Effector CD4-positive, alpha-beta T cell (primary cell): Measurements from ENCODE around the gene DDX20.

Experiments used
- DNase-seq: peaks from one replicate; pipeline ENCODE4 v3.0.0-alpha.2; 2020
- total RNA-seq: gene quantifications from one replicate; lab custom pipeline; 2026; lab: John Stamatoyannopoulos, UW

The DDX20 gene
- total RNA-seq, result 79.0 reads per million, percentile 78 among the genes with 10 or more reads in this experiment

DNA sequence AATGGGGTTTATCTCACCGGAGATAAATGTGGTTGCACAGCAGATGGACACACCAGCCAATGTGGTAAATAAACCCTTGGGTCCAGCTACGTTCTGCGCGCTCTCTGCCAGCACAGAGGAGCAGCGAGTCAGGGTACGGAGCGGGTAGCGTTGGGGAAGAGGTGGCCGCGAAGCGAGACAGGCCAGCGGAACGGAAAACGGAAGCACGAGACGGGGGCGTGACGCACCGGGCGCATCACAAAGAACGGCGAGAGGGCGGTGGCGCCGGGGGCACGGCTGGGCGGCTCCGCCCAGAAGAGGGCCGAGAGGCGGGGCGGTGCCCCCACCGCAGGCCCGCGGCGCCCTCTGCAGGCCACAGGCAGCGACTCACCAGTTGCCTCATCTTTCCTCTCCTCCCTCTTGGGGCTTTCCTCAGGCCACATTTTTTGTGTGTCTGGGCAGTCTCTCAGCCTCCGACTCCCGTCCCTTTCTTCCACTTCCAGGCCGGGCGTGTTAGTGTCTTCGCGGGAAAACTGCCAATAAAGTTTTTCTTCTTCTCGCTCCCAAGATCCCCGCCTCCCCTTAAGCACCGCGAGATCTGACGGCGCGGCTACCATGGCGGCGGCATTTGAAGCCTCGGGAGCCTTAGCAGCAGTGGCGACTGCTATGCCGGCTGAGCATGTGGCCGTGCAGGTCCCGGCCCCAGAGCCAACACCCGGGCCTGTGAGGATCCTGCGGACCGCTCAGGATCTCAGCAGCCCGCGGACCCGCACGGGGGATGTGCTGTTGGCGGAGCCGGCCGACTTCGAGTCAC is at the start of gene DDX20:
Gene DDX20 (plus strand): TSS at position 571 of the 793 bp plus-strand sequence. CDS start 24 bp downstream, at position 595.
- peak; percentile 91 for DNase-seq

DNA sequence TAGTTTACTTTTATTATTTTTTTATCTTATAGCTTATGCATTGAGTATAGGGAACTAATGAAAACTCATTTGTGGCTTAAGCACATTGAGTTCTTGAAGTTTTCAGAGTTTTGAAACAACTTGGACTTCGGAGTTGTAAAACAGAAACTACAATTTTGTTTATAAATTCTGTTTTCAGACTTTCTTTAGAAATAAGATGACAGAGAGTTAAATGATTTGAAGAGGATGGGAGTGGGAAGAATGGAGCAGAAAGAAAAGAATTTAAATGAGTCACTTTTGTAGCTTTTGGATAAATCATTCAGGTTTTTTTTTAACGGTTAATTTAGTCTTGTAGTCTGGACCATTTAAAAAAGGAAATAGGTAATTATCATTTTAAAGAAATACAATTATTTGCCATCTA is 48.8 kb upstream of the DDX20 start:
- no peak for DNase-seq

GRCh38 chr1:111707906-111708305 is 47.8 kb upstream of the DDX20 start:
- no peak for DNase-seq

- DNase-seq, result no peak
Observed at GRCh38 chr1:111709986-111710385, 45.7 kb upstream of the DDX20 start.

DNA sequence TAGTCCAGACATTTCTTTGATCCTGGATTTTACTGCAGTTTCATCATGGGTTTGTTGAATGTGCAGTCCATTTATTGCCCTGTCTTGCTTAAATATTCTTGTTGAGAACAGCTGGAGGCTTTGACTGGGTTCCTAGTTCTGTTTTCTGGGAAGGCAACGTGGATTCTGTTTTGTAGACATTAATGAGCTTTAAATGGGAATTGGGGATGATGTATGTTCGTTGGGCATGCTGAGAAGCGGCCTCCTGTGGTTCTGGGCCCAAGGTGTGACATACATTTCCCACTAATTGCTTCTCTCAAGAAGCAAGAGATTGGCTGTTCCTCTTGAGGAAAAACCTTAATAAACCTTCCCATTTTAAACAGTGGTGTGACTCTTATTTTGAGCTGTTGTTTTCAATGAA is 39.4 kb upstream of the DDX20 start:
- DNase-seq, result no peak

- DNase-seq, result no peak
Observed at GRCh38 chr1:111717450-111717849, 38.3 kb upstream of the DDX20 start.

DNA sequence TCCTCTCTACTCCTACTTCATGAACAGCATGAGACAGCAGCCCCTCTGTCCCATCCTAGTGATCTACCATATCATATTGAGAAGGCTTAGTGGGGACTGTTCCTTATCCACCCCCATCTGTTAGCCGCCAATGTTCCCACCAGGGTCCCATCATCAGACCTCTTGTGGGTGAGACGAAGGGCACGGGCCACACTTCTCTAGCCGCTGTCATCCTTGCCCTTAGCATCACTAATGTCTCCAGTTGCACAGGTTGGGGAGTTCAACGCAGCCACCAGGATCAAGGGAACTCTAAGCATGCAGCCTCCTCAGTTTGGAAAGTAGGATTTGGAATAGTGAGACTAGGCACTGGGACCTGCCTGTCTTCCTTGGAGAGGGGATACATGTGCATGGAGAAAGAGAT is 36.6 kb upstream of the DDX20 start:
- DNase-seq, result no peak

- DNase-seq, result no peak
Observed at GRCh38 chr1:111719674-111720132, 36.0 kb upstream of the DDX20 start.

GRCh38 chr1:111720274-111720976 is 35.3 kb upstream of the DDX20 start:
- DNase-seq, result no peak

DNA sequence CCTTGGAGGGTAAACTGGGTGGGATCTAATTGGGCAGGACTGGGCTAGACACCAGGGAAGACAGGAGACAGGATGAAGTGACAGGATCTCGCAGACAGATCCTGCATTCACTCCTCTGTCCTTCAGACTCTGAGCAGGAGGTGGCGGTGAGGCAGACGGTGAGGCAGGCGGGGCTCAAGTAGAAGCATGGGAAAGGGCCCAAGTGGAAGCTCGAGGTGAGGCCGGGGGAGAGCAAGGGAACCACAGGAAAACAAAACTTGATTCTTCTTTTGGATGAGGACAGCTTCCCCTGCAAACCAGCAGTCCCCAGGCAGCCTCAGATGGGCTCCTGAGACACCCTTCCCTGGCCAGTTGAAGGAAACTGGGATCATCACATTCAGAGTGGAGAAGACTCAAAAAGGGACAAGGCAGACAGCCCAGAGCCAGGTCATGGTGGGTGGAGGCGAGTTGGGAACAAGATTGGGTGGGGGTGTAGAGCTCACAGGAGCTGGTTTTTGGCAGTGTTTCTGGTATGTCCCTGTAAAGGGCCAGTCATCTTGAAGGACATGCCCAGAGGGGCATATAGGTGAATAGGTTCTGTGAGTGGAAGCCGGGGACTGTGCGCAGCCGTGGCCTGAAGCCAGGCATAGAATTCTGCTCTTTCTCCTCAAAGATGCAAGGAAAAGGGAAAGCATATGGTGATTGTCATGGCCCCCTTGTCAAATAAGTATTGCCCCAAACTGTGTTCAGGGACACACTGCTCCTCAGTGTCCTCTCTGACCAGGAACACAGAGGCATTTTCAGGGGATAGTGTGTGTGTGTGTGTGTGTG is 34.5 kb upstream of the DDX20 start:
- DNase-seq, result no peak

DNA sequence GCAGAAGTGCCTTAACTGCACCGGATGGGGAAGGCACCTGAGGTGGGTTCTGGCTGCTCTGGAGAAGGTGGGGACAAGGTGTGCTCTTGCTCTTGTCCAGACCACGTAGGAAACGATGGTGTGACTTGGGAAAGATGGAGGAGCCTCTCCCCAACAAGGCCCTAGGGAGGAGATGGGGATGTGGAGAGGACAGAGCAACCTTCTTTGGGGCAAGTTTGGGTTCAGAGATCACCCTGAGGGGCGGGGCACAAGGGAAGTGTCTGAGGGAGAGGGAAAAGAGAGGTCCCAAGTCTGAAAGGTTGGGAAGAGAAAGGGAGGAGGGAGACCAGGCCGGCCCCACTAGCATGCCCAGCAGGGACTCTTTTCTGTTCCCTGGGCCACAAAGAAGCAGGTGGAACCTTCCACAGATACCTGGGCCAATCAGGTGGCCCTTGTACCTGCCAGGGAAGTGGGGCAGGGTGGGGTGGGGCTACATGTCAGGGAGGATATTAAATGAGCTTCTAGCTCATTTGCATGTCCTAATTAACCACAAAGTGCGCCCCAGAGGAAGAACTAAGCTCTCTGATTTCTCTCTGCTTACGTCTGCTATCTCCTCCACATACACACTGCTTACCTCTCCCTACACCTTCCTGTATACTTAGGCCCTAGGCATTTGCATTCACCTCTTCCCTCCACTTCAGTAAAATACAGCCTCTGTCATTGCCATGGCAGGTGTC is 32.5 kb upstream of the DDX20 start:
- DNase-seq, result peak; percentile 23

DNA sequence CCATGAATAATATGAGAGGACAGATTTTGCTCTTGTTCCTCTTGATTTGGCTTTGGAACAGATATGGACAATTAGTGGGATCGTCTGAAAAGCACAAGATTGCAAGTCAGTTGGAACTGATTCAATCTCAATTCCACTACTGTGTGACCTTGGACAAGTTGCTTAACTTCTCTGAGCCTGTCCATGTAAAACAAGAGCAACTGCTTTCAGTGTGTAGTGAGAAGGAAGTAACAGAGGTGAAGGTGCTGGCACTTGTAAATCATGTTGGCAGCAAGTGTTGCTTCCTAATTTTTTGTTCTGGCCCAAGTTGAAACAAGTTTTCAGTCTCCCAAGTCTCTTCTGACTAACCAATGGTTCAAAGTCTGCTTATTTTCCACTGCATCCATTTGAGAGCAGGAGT is 31.8 kb upstream of the DDX20 start:
- no peak for DNase-seq

DNA sequence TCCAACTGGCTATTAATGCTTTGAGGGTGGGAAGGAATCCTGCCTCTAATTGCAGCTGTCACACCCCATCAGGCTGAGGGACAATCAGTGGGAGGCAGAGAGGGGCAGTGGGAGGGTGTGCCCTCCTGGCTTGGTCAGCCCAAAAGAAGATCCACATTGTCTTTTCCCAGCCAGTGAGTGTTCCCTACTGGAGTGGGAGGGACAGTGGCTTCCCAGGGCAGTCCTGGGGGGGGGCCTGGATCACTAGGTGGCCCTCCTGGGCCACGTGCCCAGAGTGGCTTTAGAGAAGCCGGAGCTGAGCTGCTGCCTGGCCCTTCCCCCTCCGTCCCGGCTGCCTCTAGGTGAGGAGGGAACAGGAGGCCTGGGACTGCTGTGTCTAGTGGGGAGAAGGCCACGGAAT is 30.5 kb upstream of the DDX20 start:
- no peak for DNase-seq

DNA sequence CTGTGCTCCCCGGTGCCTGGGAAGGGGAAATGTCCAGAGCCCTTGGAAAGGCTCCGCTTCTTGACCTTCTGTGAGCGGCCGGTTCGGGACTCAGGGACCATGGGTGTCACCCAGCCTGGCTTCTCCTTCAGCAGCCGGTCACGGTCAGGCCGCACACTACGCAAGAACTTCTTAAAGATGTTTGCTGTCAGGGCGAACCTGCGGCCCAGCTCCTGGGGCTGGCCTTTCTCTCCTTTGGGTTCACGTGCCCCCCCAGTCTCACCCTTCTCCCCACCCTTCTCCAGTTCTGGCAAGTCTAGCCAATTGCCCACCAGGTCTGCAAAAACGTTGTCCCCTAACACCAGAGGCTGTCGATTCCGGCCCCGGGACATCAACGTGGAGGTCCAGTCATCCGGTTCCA is 28.6 kb upstream of the DDX20 start:
- DNase-seq, result no peak

DNA sequence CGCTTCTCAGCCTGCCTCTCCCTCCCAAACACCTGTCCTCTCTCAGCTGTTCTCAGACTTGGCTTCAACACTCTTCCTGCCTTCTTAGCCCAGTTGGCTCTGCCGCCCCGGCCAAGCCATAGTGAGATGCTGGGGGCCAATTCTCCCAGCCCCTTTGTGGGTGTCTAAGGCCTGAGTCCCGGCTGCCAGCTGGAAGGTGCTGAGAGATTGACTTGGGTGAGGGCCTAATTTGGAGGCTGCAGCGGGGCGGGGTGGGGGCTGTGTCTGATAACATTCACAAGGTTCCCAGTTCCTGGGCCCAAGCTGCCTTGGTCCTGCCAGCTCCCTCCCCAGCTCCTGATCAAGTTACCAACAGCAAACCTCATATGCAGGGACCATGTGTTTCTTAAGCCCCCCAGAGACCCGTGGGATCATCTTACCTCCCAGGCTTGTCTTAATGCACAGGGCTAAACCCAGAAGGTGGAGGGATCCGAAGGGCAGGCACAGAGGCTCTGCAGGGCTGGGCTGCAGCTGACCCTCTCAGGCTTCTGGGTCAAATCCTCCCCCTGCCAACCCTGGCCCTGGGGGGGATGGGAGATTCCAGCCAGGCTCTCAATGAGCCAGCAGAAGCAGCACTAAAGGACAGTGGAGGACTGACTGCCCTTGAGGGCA is 26.3 kb upstream of the DDX20 start:
- DNase-seq, result no peak

- no peak for DNase-seq
Observed at GRCh38 chr1:111729946-111730681, 25.6 kb upstream of the DDX20 start.

- DNase-seq, result no peak
Observed at GRCh38 chr1:111730706-111731105, 25.0 kb upstream of the DDX20 start.

- DNase-seq, result no peak
Observed at GRCh38 chr1:111731956-111732355, 23.7 kb upstream of the DDX20 start.

DNA sequence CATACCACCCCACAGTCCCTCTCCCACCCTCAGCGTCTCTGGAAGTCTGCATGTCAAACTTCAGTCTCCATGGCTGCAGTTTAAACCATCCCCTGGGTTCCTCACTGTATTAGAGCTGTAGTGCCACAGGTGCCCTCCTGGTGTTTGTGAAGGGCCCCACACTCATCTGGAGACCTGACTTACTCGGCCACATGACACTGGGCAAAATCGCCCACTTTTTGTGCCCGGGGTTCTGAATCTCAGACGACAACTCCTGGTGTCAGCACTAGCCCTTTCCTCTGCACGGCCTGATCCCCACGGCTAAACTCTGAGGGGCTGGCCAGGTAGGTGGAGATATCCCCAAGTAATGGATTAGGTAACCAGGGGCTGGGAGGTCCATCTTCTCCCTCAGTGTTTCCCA is 23.0 kb upstream of the DDX20 start:
- DNase-seq, result no peak

GRCh38 chr1:111733183-111733991 is 22.3 kb upstream of the DDX20 start:
- DNase-seq, result no peak

DNA sequence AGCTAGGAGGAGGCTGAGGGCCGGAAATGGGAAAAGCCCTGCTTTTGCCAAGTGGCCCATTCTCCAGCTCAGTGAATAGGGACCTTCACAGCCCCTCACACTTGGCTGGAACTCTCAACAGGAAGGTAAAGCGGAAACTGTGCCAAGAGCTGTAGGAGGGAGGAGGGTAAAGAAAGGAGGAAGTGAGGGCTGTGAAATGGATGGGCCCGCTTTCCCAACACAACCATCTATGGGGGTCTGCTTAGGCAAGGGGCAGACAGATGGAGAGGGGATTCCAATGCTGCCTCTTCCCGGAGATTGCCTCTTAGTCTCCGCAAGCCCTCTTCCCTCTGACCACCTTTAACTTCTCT is 21.7 kb upstream of the DDX20 start:
- DNase-seq, result no peak
